Activated CD8-positive, alpha-beta memory T cell treated with anti-CD3 and anti-CD28 coated beads, Interleukin-2, amount 50 U/mL, for 24 hours (primary cell): Measurements from ENCODE around the gene ZACN.
"Not testable (repeated sequence)": the region's sequence is repeated elsewhere in the genome, so short reads cannot be mapped to it uniquely, and the experiment has no call there.

Experiments
- DNase-seq: peaks from one replicate; pipeline ENCODE4 v3.0.0-alpha.2; 2020; ENCODE audit errors: extremely low read depth

The ZACN gene

GRCh38 chr17:76078860-76079534, at the start of gene ZACN:
ZACN (plus strand) TSS chr17:76079182; CDS start chr17:76079265, 83 bp downstream.
- DNase-seq = no peak

GRCh38 chr17:76032073-76032779, 46.8 kb upstream of the ZACN start:
- no peak for DNase-seq

- no peak for DNase-seq
Observed at GRCh38 chr17:76032780-76033108, 46.2 kb upstream of the ZACN start.

- DNase-seq = no peak
Observed at GRCh38 chr17:76033139-76033538, 45.8 kb upstream of the ZACN start.

- no peak for DNase-seq
Observed at GRCh38 chr17:76034428-76035350, 44.3 kb upstream of the ZACN start.

GRCh38 chr17:76036497-76037261, 42.3 kb upstream of the ZACN start:
- DNase-seq = no peak

GRCh38 chr17:76038050-76038449, 40.9 kb upstream of the ZACN start:
- DNase-seq = no peak

- no peak for DNase-seq
Observed at GRCh38 chr17:76039121-76039520, 39.9 kb upstream of the ZACN start.

- no peak for DNase-seq
Observed at GRCh38 chr17:76040376-76040775, 38.6 kb upstream of the ZACN start.

- DNase-seq = not testable (repeated sequence)
Observed at GRCh38 chr17:76042868-76043267, 36.1 kb upstream of the ZACN start.

- not testable (repeated sequence) for DNase-seq
Observed at GRCh38 chr17:76044475-76045007, 34.4 kb upstream of the ZACN start.

- no peak for DNase-seq
Observed at GRCh38 chr17:76046064-76046463, 32.9 kb upstream of the ZACN start.

- no peak for DNase-seq
Observed at GRCh38 chr17:76048025-76048605, 30.9 kb upstream of the ZACN start.

- no peak for DNase-seq
Observed at GRCh38 chr17:76048711-76049110, 30.3 kb upstream of the ZACN start.

GRCh38 chr17:76049239-76049638, 29.7 kb upstream of the ZACN start:
- DNase-seq = no peak

- no peak for DNase-seq
Observed at GRCh38 chr17:76049836-76050537, 29.0 kb upstream of the ZACN start.

- no peak for DNase-seq
Observed at GRCh38 chr17:76050538-76051467, 28.2 kb upstream of the ZACN start.

- no peak for DNase-seq
Observed at GRCh38 chr17:76051561-76051960, 27.4 kb upstream of the ZACN start.
